RWPE2 (cell line): Measurements from ENCODE around the gene JAZF1.

ENCODE experiments used
- ATAC-seq: fragments of 200-7000 bp; cut with Tn5 transposase; 3 replicates; pipeline ENCODE4 v1.9.1; 2021; ENCODE audit warnings: low read depth
- DNase-seq: peaks from one replicate; pipeline ENCODE4 v3.0.0-alpha.2; 2020; ENCODE audit warnings: low spot score
- H3K27ac ChIP-seq: fragments of 450-650 bp; 2 replicates; pipeline ENCODE4 v1.5.1; 2017; ENCODE audit warnings: mild to moderate bottlenecking; ENCODE audit not compliant: poor library complexity, severe bottlenecking
- H3K27me3 ChIP-seq: fragments of 250-450 bp; sonication (Bioruptor Pico); 2 replicates; pipeline ENCODE4 v1.5.1; 2021; ENCODE audit warnings: mild to moderate bottlenecking, moderate library complexity; ENCODE audit not compliant: insufficient read depth, poor library complexity, severe bottlenecking
- H3K36me3 ChIP-seq: fragments of 250-450 bp; sonication (Bioruptor Pico); 2 replicates; pipeline ENCODE4 v1.5.1; 2020; ENCODE audit warnings: low read depth, mild to moderate bottlenecking, moderate library complexity
- H3K4me1 ChIP-seq: fragments of 250-450 bp; sonication (Bioruptor Pico); 2 replicates; pipeline ENCODE4 v1.5.1; 2021; ENCODE audit warnings: mild to moderate bottlenecking, moderate library complexity; ENCODE audit not compliant: insufficient read depth, poor library complexity, severe bottlenecking
- H3K4me3 ChIP-seq: fragments of 250-450 bp; sonication (Bioruptor Pico); 2 replicates; pipeline ENCODE4 v1.5.1; 2021; ENCODE audit warnings: mild to moderate bottlenecking, moderate library complexity; ENCODE audit not compliant: severe bottlenecking
- H3K9me3 ChIP-seq: fragments of 250-450 bp; sonication (Bioruptor Pico); 2 replicates; pipeline ENCODE4 v1.5.1; 2021; ENCODE audit warnings: mild to moderate bottlenecking, moderate library complexity; ENCODE audit not compliant: severe bottlenecking
- TF ChIP-seq, protein P1 (sequence below): fragments of 450-650 bp; IDR thresholded peaks from one replicate; pipeline ENCODE4 v1.5.1; 2017; ENCODE audit warnings: mild to moderate bottlenecking, moderate library complexity; ENCODE audit not compliant: poor library complexity, severe bottlenecking

The JAZF1 gene

DNA sequence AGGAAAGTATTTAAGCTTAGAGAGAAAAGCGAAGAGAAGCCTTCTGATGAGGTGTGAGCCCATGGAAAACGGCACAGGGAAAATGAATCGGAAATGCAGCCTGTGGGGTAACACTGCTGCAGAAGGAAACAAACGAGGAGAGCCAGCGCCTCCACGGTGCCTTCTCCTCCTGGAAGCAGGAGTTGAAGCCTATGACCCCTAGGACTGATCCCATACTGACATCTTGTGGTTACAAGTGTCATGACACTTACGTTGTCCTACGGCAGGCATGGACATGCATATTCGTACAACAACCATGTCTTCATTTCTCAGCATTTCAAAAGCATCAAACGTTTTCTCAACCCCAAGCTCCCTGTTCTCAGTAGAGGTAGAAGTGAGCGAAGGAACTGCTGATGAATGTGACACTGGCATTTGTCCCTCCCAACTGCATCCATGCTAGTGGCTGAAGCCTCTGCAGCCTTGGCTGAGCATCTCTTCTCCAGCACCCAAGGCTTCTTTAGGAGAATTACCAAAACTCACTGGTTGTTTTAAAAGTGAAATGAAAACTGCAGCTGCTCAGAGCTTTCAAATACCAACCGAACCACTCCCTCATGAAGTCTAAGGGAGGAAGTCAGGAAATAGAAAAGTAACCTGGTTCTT, 160.2 kb downstream of the JAZF1 start:
- ATAC-seq (peak; percentile 91), DNase-seq (no peak)
- H3K27ac ChIP-seq, result no peak overlapping the region
- H3K36me3 ChIP-seq, result no peaks in the 10 kb centered on the region
- H3K4me1 ChIP-seq, result no peaks in the 10 kb centered on the region
- H3K4me3 ChIP-seq, result no peak overlapping the region
- no peaks in the 10 kb centered on the region for H3K27me3 ChIP-seq
- TF ChIP-seq, protein P1, sequence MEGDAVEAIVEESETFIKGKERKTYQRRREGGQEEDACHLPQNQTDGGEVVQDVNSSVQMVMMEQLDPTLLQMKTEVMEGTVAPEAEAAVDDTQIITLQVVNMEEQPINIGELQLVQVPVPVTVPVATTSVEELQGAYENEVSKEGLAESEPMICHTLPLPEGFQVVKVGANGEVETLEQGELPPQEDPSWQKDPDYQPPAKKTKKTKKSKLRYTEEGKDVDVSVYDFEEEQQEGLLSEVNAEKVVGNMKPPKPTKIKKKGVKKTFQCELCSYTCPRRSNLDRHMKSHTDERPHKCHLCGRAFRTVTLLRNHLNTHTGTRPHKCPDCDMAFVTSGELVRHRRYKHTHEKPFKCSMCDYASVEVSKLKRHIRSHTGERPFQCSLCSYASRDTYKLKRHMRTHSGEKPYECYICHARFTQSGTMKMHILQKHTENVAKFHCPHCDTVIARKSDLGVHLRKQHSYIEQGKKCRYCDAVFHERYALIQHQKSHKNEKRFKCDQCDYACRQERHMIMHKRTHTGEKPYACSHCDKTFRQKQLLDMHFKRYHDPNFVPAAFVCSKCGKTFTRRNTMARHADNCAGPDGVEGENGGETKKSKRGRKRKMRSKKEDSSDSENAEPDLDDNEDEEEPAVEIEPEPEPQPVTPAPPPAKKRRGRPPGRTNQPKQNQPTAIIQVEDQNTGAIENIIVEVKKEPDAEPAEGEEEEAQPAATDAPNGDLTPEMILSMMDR, result peak; percentile 94
- H3K9me3 ChIP-seq, result no peaks in the 10 kb centered on the region

DNA sequence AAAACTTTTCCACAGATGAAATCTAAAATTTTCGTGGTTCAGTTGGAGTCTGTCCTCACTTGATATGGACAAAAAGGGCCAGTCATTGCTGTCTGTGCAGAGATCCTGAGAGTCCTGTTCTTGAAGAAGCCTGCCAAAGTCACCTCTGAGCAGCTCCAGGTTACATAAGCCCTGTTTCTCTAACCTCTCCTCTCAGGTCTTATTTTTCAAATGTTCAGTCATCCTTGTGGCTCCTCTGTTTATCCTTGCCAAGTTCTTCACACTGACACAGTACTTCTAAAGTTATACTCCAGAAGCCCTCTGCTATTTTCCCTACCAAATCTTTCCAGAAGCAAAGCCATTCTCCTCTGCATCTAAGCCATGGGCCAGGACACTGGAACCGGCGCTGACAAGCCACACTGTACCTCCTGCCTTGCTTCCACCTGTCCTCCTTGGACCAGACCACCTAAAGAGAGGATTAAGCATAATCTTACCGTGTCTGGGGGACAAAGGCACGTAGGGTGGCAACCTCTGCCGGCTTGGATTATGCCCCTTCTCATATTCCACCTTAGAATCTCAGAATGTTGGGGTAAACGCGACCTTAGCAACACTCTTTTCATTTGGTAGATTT, 161.6 kb downstream of the JAZF1 start:
- H3K27ac ChIP-seq, result no peak overlapping the region
- H3K27me3 ChIP-seq, result no peaks in the 10 kb centered on the region
- no peaks in the 10 kb centered on the region for H3K36me3 ChIP-seq
- no peaks in the 10 kb centered on the region for H3K4me1 ChIP-seq
- H3K4me3 ChIP-seq, result no peak overlapping the region
- TF ChIP-seq, protein P1, result no peak
- DNase-seq (no peak), ATAC-seq (no peak)
- no peaks in the 10 kb centered on the region for H3K9me3 ChIP-seq

DNA sequence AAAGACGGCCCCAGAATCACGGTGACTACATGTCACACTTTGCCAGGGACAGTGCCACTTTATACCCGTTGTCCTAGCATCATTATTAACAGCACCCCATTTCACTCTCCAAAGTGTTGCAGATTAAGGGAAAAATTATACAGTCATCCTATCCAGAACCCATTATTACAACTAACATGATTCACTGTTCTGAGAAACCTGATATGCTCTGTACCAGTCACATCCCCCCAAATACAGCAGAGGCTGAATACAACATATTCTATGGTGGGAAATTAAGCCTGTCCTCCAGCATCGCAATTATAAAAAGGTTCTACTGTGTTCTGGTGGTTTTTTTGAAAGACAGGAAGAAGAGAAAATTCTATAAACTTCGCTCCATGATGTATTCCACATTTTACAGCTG, 162.1 kb downstream of the JAZF1 start:
- ATAC-seq (no peak), DNase-seq (no peak)
- no peak overlapping the region for H3K27ac ChIP-seq
- H3K4me1 ChIP-seq, result no peaks in the 10 kb centered on the region
- H3K36me3 ChIP-seq, result no peaks in the 10 kb centered on the region
- TF ChIP-seq, protein P1, result no peak
- H3K27me3 ChIP-seq, result no peaks in the 10 kb centered on the region
- H3K9me3 ChIP-seq, result no peaks in the 10 kb centered on the region
- H3K4me3 ChIP-seq, result no peak overlapping the region

DNA sequence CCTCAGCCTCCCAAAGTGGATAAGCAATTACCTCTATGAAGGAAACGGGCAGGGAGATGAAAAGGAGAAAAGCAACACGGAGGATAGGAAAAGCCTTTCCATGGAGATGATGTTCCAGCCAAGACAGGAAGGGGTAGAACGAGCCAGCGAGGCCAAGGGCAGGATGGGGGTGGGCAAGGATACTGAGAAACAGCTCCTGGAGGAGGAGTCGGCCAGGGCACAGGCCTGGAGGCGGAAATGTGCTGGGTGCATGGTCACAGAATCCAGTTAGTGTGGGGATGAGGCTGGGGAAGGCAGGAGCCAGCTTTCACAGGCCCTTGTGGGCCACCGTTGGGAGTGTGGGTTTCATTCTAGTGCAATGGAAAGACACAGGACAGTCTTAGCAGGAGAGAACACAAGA, 162.6 kb downstream of the JAZF1 start:
- H3K9me3 ChIP-seq, result no peaks in the 10 kb centered on the region
- H3K27ac ChIP-seq, result no peak overlapping the region
- DNase-seq, result no peak

More for the DNA sequence above, 162.6 kb downstream of the JAZF1 start:
- ATAC-seq, result no peak
- H3K4me1 ChIP-seq, result no peaks in the 10 kb centered on the region
- H3K27me3 ChIP-seq, result no peaks in the 10 kb centered on the region
- no peak overlapping the region for H3K4me3 ChIP-seq
- TF ChIP-seq, protein P1, result no peak
- no peaks in the 10 kb centered on the region for H3K36me3 ChIP-seq
